ENCODE measurements around the gene CD40. TPM values are rescaled to one million over a fixed set of nuclear protein-coding genes. Genes with fewer than 3 reads are reported as not detected.
"Not testable (repeated sequence)": the region's sequence is repeated elsewhere in the genome, so short reads cannot be mapped to it uniquely, and the experiment has no call there.

The CD40 gene
- total RNA-seq, 1 experiment from 2014 or later, result 4.7 TPM

- not testable (repeated sequence) for DNase-seq (ENCODE audit: extremely low read depth, low read depth)
Measured at GRCh38 chr20:46091622-46092535, 26.2 kb upstream of the CD40 start.

DNA sequence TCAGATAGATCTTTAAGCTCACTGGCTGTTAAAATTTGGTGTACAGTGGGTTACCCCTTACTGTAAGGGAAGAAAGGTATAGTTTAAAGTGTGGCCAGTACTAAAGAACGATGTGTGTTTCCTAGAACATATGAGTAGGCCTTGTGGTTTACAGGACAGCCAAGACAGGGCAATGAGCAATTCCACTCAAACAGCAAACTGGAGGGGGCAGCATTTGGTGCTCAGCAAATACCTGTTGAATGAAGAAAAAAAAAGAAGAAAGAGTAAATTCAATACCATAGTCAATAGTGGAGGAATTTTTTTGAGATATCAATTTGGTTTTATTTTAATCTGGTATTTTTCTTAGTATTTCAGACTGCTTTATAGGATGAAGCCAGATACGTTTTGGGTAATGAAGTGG is 24.6 kb upstream of the CD40 start:
- DNase-seq (ENCODE audit: extremely low read depth, low read depth), result no peak

DNA sequence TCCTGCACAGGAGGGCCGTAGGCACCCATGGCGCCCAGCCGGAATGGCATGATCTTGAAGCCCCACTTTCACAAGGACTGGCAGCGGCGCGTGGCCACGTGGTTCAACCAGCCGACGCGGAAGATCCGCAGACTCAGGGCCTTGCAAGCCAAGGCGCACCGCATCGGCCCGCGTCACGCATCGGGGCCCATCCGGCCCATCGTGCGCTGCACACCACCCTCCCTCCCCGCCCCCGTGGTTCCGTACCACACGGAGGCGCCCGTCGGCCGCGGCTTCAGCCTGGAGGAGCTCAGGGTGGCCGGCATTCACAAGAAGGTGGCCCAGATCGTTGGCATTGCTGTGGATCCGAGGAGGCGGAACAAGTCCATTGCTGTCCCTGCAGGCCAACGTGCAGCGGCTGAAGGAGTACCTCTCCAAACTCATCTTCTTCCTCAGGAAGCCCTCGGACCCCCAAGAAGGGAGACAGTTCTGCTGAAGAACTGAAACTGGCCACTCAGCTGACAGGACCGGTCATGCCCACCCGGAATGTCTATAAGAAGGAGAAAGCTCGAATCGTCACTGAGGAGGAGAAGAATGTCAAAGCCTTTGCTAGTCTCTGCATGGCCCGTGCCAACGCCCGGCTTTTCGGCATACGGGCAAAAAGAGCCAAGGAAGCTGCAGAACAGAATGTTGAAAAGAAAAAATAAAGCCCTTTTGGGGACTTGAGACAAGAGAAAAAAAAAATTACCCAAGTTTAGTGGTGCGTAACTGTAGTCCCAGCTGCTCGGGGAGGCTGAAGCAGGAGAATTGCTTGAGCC is 18.4 kb upstream of the CD40 start:
- DNase-seq (ENCODE audit: extremely low read depth, low read depth), result no peak

GRCh38 chr20:46100444-46100843 is 17.7 kb upstream of the CD40 start:
- not testable (repeated sequence) for DNase-seq (ENCODE audit: extremely low read depth, low read depth)

DNA sequence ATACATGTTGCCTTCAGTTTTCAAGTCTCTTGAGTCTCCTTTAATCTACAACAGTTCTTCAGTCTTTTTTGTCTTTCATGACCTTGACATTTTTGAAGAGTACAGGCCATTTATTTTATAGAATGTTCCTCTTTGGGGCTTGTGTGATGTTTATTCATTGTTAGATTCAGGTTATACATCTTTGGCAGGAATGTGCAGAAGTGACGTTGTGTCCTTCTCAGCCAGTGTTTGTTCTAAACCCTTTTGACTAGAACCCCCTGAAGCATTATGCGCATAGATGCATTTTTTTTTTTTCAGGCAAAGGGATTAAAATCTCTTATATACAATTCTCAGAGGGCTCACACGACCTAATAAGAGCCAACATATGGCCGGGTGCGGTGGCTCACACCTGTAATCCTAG is 17.1 kb upstream of the CD40 start:
- no peak for DNase-seq (ENCODE audit: extremely low read depth, low read depth)

GRCh38 chr20:46101957-46102356 is 16.2 kb upstream of the CD40 start:
- no peak for DNase-seq (ENCODE audit: extremely low read depth, low read depth)

- no peak for DNase-seq (ENCODE audit: extremely low read depth, low read depth)
Measured at GRCh38 chr20:46102940-46103339, 15.2 kb upstream of the CD40 start.

GRCh38 chr20:46104262-46104661 is 13.9 kb upstream of the CD40 start:
- DNase-seq (ENCODE audit: extremely low read depth, low read depth), result no peak

DNA sequence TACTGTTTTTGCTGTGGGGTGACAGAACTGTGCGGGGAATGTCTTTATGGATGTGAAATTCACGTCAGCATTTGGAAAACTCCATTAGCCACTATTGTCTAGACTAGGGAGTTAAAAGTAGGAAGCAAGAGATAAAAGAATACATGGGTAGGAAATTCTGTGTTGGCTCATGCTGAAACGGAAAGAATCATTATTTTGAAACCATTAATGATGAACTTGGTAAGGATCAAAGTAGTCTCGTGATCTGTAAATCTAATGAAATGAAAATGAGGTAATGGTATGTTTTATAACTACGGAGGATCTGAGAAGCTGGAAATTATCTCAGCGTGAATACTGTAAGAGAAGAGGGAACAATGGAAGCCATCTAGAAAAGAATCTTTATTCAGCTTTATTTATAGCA is 11.1 kb upstream of the CD40 start:
- no peak for DNase-seq (ENCODE audit: extremely low read depth, low read depth)

GRCh38 chr20:46108435-46108841 is 9.7 kb upstream of the CD40 start:
- no peak for DNase-seq (ENCODE audit: extremely low read depth, low read depth)

GRCh38 chr20:46108976-46109375 is 9.1 kb upstream of the CD40 start:
- no peak for DNase-seq (ENCODE audit: extremely low read depth, low read depth)

DNA sequence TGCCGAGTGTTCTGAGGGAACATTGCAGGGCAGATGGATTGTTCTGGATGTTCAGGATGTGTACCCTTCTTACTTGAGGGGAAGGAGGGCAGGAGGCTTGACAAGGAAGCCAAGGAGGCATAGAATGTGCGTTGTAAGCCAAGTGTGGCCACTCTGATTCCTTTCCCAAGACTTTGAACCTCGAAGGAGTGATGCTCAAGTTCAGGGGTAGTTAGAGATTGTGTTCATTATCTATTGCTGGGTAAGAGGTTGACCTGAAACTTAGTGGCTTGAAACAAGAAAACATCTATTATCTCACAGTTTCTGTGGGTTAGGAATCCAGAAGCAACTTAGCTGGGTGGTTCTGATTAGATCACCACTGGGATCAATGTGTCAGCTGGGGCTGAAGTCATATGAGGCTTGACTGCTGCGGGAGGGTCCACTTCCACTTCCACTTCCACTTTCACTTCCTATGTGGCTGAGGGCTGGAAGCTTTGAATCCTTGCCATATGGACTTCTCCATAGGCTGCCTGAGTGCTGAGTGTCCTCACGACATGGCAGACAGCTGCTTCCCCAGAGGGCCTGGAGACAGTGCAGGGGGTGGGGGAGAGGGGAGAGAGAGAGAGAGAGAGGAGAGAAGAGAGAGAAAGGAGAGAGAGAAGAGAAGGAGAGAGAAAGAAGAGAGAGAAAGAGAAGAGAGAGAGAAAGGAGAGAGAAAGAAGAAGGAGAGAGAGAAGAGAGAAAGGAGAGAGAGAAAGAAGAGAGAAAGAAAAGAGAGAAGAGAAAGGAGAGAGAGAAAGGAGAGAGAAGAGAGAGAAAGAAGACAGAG is 6.9 kb upstream of the CD40 start:
- DNase-seq (ENCODE audit: extremely low read depth, low read depth), result no peak

DNA sequence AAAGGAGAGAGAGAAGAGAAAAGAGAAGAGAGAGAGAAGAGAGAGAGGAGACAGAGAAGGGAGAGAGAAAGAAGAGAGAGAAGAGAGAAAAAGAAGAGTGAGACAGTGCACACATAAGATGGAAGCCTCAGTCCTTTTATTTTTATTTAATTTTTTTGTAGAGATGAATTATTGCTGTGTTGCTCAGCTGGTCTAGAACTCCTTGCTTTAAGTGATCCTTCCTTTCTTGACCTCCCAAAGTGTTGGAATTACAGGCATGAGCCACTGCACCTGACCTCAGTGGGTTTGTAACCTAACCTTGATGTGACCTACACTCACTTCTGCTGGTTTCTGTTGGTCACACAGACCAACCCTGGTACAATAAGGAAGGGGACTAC is 6.3 kb upstream of the CD40 start:
- DNase-seq (ENCODE audit: extremely low read depth, low read depth), result no peak

DNA sequence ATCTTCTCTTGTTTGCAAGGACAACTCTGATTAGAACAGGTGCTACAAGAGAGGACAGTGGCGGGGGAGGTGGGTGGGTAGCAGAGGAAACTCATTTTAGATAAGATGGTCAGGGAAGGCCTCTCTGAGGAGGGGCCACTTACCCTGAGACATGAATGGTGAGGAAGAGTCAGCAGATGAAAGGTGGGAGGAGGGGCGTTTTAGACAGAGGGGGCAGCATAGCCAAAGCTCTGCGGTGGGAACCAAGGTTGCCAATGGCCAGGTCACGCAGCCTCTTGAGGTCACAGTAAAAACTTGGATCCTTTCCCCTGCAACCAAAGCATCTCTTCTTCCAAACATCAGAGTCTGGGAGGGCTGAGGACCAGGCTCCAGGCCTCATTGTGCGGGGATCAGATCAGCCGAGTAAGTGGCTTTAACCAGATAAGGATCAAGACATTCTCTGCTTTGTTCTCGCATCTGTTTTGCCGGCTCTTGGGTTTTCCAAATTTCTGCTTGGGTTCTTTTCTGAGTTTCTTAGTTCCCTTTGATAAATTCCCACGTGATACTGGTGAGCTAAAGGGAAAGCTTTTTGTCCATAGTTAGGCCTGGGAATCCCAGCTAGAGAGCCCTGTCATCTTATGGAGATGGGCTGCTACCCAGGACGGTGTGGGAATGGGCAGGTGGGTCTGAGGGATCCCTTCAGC is 5.5 kb upstream of the CD40 start:
- DNase-seq (ENCODE audit: extremely low read depth, low read depth), result no peak

GRCh38 chr20:46113113-46113470 is 5.0 kb upstream of the CD40 start:
- no peak for DNase-seq (ENCODE audit: extremely low read depth, low read depth)

GRCh38 chr20:46114449-46114848 is 3.7 kb upstream of the CD40 start:
- DNase-seq (ENCODE audit: extremely low read depth, low read depth), result no peak

GRCh38 chr20:46118481-46119020 is 437 bp downstream of the CD40 start:
- no peak for DNase-seq (ENCODE audit: extremely low read depth, low read depth)

DNA sequence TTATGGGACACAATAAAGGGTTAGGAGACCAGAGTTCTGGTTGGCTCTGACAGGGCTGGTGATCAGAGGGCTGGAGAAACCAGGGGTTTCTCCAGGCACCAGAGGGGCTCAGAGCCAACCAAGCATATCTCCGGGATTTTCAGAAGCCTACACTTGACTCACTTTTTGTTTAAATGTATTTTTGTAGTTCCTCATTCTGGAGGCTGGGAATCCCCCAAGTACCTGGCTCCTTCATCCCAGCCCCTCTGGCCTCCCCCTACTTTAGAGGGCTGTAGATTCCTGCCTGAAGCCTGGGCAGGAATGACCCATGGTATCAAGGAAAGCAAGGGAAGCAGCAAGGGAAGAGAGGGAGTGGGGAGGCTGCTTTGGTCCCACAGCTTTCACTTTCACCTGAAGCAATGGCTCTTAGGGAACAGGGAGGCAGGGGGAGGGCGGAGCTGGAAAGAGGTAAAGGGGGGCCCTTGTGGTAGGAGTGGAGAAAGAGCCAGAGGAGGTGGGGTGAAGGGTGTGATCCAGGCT is 973 bp downstream of the CD40 start:
- no peak for DNase-seq (ENCODE audit: extremely low read depth, low read depth)

GRCh38 chr20:46119547-46119946 is 1.4 kb downstream of the CD40 start:
- no peak for DNase-seq (ENCODE audit: extremely low read depth, low read depth)

GRCh38 chr20:46120136-46120535 is 2.0 kb downstream of the CD40 start:
- DNase-seq (ENCODE audit: extremely low read depth, low read depth), result no peak

Measured in NCI-H460 (cell line).